Right ventricle myocardium inferior (tissue), 1 donor: ENCODE results near the gene WDR49. TPM values are rescaled to one million over a fixed set of nuclear protein-coding genes. Genes with fewer than 3 reads are reported as not detected.

Experiments used
- ATAC-seq: fragments of 200-7000 bp; cut with Tn5 transposase; one replicate; pipeline ENCODE4 v1.9.1; 2020; ENCODE audit warnings: mild to moderate bottlenecking, moderate library complexity
- DNase-seq: peaks from one replicate; pipeline ENCODE4 v3.0.0; 2021; ENCODE audit errors: missing footprints
- intact Hi-C: fragments of 100-400 bp; cut with DNase I; formaldehyde crosslinking; loops from one replicate; pipeline ENCODE4 v1.11.0; 2022
- total RNA-seq: library from RNA; stranded (reverse); fragmentation: NEBNext Ultra II Directional; extraction: Animal tissue kit (Norgen Biotek cat#: 25700); gene quantifications from one replicate; pipeline ENCODE4 v1.2.1, GENCODE V29; 2021
- donor health status: DM: no; HTN: yes; CAD: no; lungs with severe emphysema.

The WDR49 gene
- total RNA-seq, 1 donor from 2014 or later = 1.9 TPM

GRCh38 chr3:167445491-167445890, 208.3 kb downstream of the WDR49 start:
- no peak for ATAC-seq
- DNase-seq = no peak
- intact Hi-C loops = no loop called here

DNA sequence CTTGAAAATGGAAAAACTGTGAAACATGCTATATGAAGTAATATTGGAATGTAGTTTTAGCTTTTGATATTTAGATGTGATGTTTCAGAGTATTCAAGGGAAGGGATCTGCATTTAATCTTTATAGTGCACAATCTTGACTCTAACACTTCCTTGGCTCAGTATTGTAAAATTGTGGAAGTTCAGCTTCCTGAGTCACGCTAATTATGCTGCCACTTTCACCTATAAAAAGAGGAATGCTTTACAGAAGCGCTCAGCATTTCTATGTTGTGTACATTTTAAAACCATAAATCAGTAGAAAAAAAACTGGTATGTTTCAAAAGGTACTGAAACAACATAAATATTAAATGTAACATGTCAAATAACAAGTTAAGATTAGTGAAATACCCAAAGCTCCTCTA, 212.5 kb downstream of the WDR49 start:
- intact Hi-C loops = no loop called here
- ATAC-seq = no peak

DNA sequence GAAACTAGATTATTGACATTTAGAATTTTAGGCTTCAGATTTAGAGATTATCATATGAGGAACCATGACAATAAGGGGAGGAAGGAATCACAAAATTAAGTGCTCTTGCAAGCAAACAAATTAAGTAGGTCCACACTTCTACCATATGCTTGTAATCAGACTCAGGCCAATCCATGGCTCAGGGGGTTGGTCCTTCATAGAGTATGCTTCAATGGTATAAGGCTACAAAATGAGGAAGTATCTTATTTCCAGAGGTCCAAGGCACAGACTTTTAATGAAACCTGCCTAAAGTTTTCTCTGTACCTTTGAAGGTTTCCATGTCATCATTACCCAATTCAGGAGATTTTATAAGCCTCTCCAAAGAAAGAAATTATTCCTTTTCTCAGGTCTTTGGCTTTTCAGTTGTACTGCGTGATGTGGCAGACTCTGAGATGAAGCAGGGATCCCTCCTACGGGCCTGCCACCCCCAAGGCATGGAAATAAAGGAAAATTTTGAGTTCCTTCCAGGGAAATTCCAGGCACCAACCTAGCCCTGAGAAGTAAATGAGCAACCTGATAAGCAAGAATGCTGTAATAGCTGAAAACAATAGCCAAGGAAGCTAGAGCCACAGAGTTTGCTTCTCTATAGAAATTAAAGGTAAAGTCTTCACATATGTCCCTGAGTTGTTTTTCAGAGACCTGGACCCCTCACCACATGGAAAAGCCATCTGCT, 216.2 kb downstream of the WDR49 start:
- intact Hi-C loops = no loop called here
- ATAC-seq = no peak

More for the DNA sequence above, 212.5 kb downstream of the WDR49 start:
- DNase-seq = no peak

More for the DNA sequence above, 216.2 kb downstream of the WDR49 start:
- DNase-seq = no peak

Other genes with a start within 250 kb of the WDR49 start
- not detected for gene SERPINI2, start 179.9 kb downstream of the WDR49 start, total RNA-seq
- 31.2 TPM for gene PDCD10, start 81.0 kb upstream of the WDR49 start, total RNA-seq
- 4.6 TPM for gene SERPINI1, start 81.8 kb upstream of the WDR49 start, total RNA-seq